Peyer's patch (tissue), 4 donors: ENCODE data around the gene GLI3.

Experiments used
- POLR2A ChIP-seq, 2 donors: fragments of 450-650 bp; IDR thresholded peaks; one replicate each; pipeline ENCODE4 v1.5.1; 2017; ENCODE audit warnings: antibody characterized with exemption in 2 of 2, mild to moderate bottlenecking in 2 of 2, moderate library complexity in 2 of 2
- TF ChIP-seq, protein P1 (sequence below), 6 experiments: fragments of 450-650 bp in 4 of 6; fragments of 200-600 bp in 2 of 6; sonication (generic) in 1 of 6; IDR thresholded peaks; one replicate each; pipeline ENCODE4 v1.5.1; 2017 to 2019; ENCODE audit warnings: antibody characterized with exemption in 6 of 6, mild to moderate bottlenecking in 3 of 6, moderate library complexity in 1 of 6

DNA sequence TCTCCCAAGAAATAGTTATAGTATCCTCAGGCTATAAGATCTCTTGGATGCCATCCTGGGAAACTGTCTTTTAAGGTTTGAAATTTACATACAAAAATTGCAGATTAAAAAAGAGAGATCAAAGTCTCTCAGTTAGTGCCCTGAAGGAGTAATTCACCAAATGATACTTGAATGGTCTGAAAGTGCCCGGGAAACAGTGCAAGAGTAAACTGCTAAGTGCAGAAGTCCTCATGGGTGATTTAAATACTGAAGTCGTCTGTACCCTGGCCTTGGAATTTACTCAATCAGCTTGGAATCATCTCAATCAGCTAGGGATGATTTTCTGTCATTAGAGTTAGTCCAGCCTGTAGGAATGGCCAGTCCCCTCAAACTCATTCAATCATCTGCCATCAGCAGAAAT is 155.3 kb downstream of the GLI3 start:
- TF ChIP-seq, protein P1, sequence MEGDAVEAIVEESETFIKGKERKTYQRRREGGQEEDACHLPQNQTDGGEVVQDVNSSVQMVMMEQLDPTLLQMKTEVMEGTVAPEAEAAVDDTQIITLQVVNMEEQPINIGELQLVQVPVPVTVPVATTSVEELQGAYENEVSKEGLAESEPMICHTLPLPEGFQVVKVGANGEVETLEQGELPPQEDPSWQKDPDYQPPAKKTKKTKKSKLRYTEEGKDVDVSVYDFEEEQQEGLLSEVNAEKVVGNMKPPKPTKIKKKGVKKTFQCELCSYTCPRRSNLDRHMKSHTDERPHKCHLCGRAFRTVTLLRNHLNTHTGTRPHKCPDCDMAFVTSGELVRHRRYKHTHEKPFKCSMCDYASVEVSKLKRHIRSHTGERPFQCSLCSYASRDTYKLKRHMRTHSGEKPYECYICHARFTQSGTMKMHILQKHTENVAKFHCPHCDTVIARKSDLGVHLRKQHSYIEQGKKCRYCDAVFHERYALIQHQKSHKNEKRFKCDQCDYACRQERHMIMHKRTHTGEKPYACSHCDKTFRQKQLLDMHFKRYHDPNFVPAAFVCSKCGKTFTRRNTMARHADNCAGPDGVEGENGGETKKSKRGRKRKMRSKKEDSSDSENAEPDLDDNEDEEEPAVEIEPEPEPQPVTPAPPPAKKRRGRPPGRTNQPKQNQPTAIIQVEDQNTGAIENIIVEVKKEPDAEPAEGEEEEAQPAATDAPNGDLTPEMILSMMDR (IDR thresholded peaks at IDR 0.05): no peak
- no peak for TF ChIP-seq POLR2A (IDR thresholded peaks at IDR 0.05)
